Measurements from ENCODE around the gene PSMB3.

DNA sequence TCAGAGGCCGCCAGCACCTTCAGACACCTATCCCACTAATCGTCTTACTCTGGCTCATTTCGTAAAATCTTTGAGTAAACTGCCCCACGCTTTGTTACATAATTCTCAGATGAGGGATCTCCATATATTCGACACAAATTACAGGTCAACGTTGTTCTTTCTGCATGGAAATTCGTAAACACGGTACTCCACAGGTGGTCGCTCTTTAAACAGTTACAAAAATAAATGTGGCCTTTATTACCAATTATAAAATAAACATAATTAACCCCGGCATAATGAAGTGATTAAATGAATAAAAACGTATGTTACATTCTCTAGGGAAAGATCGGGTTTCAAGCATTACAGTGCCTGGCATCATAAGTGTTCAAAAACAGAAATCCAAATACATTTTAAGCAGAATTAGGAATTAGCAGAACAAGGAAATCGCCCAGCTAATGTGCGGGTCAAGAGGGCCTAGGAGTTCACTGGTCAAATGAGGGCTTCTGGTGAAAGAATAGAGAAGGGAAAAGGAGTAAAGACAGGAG, 47.8 kb downstream of the PSMB3 start:
- TF ChIP-seq, protein P1, sequence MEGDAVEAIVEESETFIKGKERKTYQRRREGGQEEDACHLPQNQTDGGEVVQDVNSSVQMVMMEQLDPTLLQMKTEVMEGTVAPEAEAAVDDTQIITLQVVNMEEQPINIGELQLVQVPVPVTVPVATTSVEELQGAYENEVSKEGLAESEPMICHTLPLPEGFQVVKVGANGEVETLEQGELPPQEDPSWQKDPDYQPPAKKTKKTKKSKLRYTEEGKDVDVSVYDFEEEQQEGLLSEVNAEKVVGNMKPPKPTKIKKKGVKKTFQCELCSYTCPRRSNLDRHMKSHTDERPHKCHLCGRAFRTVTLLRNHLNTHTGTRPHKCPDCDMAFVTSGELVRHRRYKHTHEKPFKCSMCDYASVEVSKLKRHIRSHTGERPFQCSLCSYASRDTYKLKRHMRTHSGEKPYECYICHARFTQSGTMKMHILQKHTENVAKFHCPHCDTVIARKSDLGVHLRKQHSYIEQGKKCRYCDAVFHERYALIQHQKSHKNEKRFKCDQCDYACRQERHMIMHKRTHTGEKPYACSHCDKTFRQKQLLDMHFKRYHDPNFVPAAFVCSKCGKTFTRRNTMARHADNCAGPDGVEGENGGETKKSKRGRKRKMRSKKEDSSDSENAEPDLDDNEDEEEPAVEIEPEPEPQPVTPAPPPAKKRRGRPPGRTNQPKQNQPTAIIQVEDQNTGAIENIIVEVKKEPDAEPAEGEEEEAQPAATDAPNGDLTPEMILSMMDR (IDR thresholded peaks at IDR 0.05; ENCODE audit: low read length): no peak
- TF ChIP-seq EZH2 (IDR thresholded peaks at IDR 0.05; ENCODE audit: borderline replicate concordance, low read length): no peak

All from OCI-LY1 (cell line).